ENCODE data around the gene SYNGR4.

- no peak for TF ChIP-seq CTCF (IDR thresholded peaks at IDR 0.05; ENCODE audit: borderline replicate concordance, extremely low read depth, low read length, poor library complexity, severe bottlenecking)
- TF ChIP-seq EZH2 (IDR thresholded peaks at IDR 0.05; ENCODE audit: borderline replicate concordance, low read depth, low read length, severe bottlenecking): no peak
These were observed 36.0 kb downstream of the SYNGR4 start for GRCh38 chr19:48400018-48400742.

Measured in DND-41 (cell line).